Type B pancreatic cell (in vitro differentiated cells): ENCODE measurements around the gene GNG7. TPM values are rescaled to one million over a fixed set of nuclear protein-coding genes. Genes with fewer than 3 reads are reported as not detected.

Experiments
- DNase-seq: peaks from one replicate; pipeline ENCODE4 v3.0.0; 2021; ENCODE audit warnings: mixed read lengths; ENCODE audit not compliant: unreplicated experiment; ENCODE audit errors: extremely low spot score
- H3K27ac Mint-ChIP-seq: 2 replicates; pipeline ENCODE4 v1.8.0; 2021; ENCODE audit warnings: mild to moderate bottlenecking, mixed read lengths
- H3K27me3 Mint-ChIP-seq: 2 replicates; pipeline ENCODE4 v1.8.0; 2021; ENCODE audit warnings: mixed read lengths
- H3K36me3 Mint-ChIP-seq: 2 replicates; pipeline ENCODE4 v1.8.0; 2021; ENCODE audit warnings: mixed read lengths
- H3K4me1 Mint-ChIP-seq: one replicate; pipeline ENCODE4 v1.8.0; 2021; ENCODE audit warnings: mixed read lengths; ENCODE audit not compliant: unreplicated experiment
- H3K4me3 Mint-ChIP-seq: 2 replicates; pipeline ENCODE4 v1.8.0; 2021; ENCODE audit warnings: mild to moderate bottlenecking, mixed read lengths
- H3K9me3 Mint-ChIP-seq: 2 replicates; pipeline ENCODE4 v1.8.0; 2021; ENCODE audit warnings: mixed read lengths
- CTCF ChIP-seq: fragments of 200-600 bp; sonication (generic); conservative IDR thresholded peaks from 2 replicates; pipeline ENCODE4 v1.5.0; 2021; ENCODE audit warnings: antibody characterized with exemption, mild to moderate bottlenecking
- total RNA-seq: library from RNA; stranded (reverse); gene quantifications from 2 replicates; pipeline ENCODE4 v1.2.1, GENCODE V29; 2021; ENCODE audit warnings: low replicate concordance

GNG7 gene
- total RNA-seq, 1 donor from 2014 or later: 12.2 TPM

GRCh38 chr19:2602391-2603181 lies 99.9 kb downstream of the GNG7 start:
- Mint-ChIP-seq H3K36me3 (no peaks in the 10 kb centered on the region), H3K27me3 (no peaks in the 10 kb centered on the region), H3K27ac (peak overlapping the region; percentile 94), H3K4me3 (peak overlapping the region; percentile 84), H3K9me3 (no peaks in the 10 kb centered on the region), H3K4me1 (peaks cover 15% of the 10 kb centered on the region)
- no peak for TF ChIP-seq CTCF
- no peak for DNase-seq

DNA sequence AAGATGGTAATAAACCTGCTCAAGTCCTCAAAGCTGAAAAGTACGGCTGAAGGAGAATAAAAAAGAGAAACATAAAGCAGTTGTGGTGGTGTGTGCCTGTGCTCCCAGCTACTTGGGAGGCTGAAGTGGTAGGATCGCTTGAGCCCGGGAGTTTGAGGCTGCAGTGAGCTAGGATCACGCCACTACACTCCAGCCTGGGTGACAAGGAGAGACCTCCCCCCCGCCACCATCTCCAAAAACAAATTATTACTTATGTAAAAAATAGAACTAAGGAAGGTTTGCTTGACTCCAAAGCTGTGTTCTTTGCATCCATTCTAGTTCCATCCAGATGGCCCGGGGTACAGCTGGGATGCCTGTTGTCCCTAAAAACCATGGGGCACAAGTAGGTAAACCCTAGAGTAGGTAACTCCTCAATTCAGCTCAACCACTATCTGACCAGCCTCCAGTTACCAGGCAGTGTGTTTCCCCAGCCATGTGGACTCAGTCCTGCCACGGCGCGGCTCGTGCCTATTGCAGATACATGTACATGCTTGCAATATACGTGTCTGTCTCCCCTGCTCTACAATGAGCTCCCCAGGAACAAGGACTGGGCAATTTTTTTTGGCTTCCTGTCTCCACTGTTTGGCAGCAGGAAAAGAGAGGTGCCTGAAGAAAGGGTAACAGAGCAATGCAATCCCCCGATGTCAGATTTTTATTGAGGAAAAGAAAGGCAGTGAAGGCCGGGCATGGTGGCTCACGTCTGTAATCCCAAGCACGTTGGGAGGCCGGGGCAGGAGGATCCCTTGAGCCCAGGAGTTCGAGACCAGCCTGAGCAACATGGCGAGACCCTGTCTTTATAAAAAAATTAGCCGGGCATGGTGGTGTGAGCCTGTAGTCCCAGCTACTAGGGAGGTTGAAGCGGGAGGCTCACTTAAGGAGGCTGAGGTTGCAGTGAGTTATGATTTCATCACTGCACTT lies 101.3 kb downstream of the GNG7 start:
- H3K27me3 Mint-ChIP-seq: no peaks in the 10 kb centered on the region
- H3K4me3 Mint-ChIP-seq: peak overlapping the region; percentile 57
- H3K36me3 Mint-ChIP-seq: no peaks in the 10 kb centered on the region
- TF ChIP-seq CTCF: no peak
- peaks cover 15% of the 10 kb centered on the region for H3K4me1 Mint-ChIP-seq
- H3K27ac Mint-ChIP-seq: peak overlapping the region; percentile 77
- no peaks in the 10 kb centered on the region for H3K9me3 Mint-ChIP-seq
- DNase-seq: no peak

GRCh38 chr19:2594319-2594718 lies 108.2 kb downstream of the GNG7 start:
- H3K9me3 Mint-ChIP-seq: no peaks in the 10 kb centered on the region
- no peaks in the 10 kb centered on the region for H3K36me3 Mint-ChIP-seq
- H3K27me3 Mint-ChIP-seq: peaks cover 7% of the 10 kb centered on the region
- H3K4me3 Mint-ChIP-seq: no peak overlapping the region
- DNase-seq: no peak
- H3K4me1 Mint-ChIP-seq: peaks cover 21% of the 10 kb centered on the region
- TF ChIP-seq CTCF: no peak
- peak overlapping the region; percentile 4 for H3K27ac Mint-ChIP-seq

DNA sequence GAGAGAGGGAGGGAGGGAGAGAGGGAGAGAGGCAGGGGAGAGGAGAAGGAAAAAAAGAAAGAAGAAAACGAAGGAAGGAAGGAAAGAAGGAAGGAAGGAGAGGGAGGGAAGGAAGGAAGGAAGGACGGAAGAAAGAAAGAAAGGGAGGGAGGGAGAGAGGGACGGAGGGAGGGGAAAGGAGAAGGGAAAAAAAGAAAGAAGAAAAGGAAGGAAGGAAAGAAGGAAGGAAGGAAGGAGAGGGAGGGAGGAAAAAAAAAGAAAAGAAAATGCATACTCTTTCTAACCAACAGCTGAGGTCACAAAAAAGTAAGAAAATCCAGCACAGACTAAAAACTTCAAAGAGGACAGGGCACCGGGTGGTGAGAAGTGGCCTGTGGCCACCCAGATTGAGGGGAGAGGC lies 109.7 kb downstream of the GNG7 start:
- Mint-ChIP-seq H3K4me3 (no peak overlapping the region), H3K4me1 (peaks cover 17% of the 10 kb centered on the region), H3K27ac (no peak overlapping the region), H3K27me3 (peaks cover 7% of the 10 kb centered on the region), H3K36me3 (no peaks in the 10 kb centered on the region), H3K9me3 (no peaks in the 10 kb centered on the region)
- no peak for DNase-seq
- TF ChIP-seq CTCF: no peak

DNA sequence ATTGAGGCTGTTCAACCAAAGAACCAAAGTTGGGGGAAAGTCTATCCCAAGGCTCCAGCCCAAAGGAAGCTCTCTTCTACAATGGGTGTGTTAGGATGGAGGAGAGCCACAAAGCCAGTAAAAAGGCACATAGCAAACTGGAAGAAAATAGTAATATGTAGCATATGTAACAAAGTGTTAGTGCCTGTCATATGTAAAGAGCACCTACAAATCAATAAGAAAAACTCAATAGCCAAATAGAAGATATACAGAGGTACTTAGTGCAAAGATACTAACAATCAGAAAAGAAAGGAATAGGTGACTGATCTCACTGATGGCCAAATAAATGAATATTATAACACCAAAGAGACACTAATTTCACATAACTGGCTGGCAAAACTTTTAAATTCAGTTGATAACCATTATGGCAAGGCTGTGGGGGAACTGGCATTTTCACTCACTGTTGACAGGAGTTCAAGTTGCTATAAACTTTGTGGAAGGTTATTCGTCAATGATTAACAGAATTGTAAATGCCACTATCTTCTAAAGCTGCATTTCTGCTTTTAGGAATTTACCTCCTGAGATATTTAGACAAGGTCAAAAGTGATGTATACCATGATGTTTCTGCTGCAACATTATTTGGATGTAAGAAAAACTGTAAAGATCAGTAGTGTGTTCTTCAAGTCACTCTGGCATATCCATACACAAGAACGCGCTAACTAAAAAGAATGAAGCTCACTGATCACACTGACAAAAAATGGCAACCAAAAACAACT lies 110.8 kb downstream of the GNG7 start:
- no peak for TF ChIP-seq CTCF
- H3K4me3 Mint-ChIP-seq: peak overlapping the region; percentile 9

More for the DNA sequence above, 110.8 kb downstream of the GNG7 start:
- no peak for DNase-seq
- Mint-ChIP-seq H3K4me1 (peaks cover 23% of the 10 kb centered on the region), H3K27ac (peak overlapping the region; percentile 38), H3K36me3 (no peaks in the 10 kb centered on the region), H3K27me3 (peaks cover 12% of the 10 kb centered on the region), H3K9me3 (no peaks in the 10 kb centered on the region)
